Gastrocnemius medialis (tissue), 4 donors: ENCODE data around the gene DUOX1. TPM values are rescaled to one million over a fixed set of nuclear protein-coding genes. Genes with fewer than 3 reads are reported as not detected.

Experiments
- ATAC-seq, 2 donors: fragments of 150-250 bp; one replicate each; pipeline ENCODE4 v1.9.1; 2016
- DNase-seq, 2 donors: peaks; one replicate each; pipeline ENCODE4 v3.0.0-alpha.2; 2019
- H3K27ac ChIP-seq, 4 donors: fragments of 200-600 bp; sonication (generic); 1 replicate in 1 of 4; 2 replicates in 3 of 4; pipeline ENCODE4 v1.5.1; 2016 to 2018; ENCODE audit warnings: mild to moderate bottlenecking in 2 of 4, moderate library complexity in 1 of 4
- H3K27me3 ChIP-seq, 3 donors: fragments of 200-600 bp; sonication (generic) in 2 of 3; 1 replicate in 1 of 3; 2 replicates in 2 of 3; pipeline versions ENCODE4 v1.5.1 to v1.6.0; 2016 to 2019; ENCODE audit warnings: mild to moderate bottlenecking in 1 of 3, moderate library complexity in 1 of 3
- H3K36me3 ChIP-seq, 2 donors: fragments of 200-600 bp; sonication (generic) in 1 of 2; one replicate each; pipeline ENCODE4 v1.5.1; 2017 to 2018
- H3K4me1 ChIP-seq, 2 donors: fragments of 200-600 bp; sonication (generic) in 1 of 2; one replicate each; pipeline ENCODE4 v1.5.1; 2016 to 2017; ENCODE audit warnings: mild to moderate bottlenecking in 2 of 2
- H3K4me3 ChIP-seq, 4 donors: fragments of 200-600 bp; sonication (generic) in 3 of 4; 1 replicate in 1 of 4; 2 replicates in 3 of 4; pipeline ENCODE4 v1.5.1; 2016 to 2019; ENCODE audit warnings: mild to moderate bottlenecking in 2 of 4
- H3K9me3 ChIP-seq, 3 donors: fragments of 200-600 bp; sonication (generic) in 2 of 3; 1 replicate in 1 of 3; 2 replicates in 2 of 3; pipeline ENCODE4 v1.5.1; 2016 to 2019
- POLR2A ChIP-seq, 2 donors: fragments of 450-650 bp; IDR thresholded peaks; one replicate each; pipeline ENCODE4 v1.6.1; 2017; ENCODE audit warnings: antibody characterized with exemption in 2 of 2, mild to moderate bottlenecking in 2 of 2, moderate library complexity in 2 of 2
- in situ Hi-C, 4 donors: fragments of 200-750 bp; cut with MboI; loops; one replicate each; pipeline versions ENCODE4 v1.15.0 to v1.8.0; 2017; ENCODE audit warnings: low sequenced_read_pairs in 4 of 4
- intact Hi-C: fragments of 100-400 bp; cut with DNase I; formaldehyde crosslinking; loops from one replicate; pipeline ENCODE4 v1.15.1; 2023; ENCODE audit warnings: low total_unique reads
- total RNA-seq, 4 donors: library from RNA; depleted of rRNA; stranded (reverse); fragments of >200 nt; gene quantifications; one replicate each; pipeline versions ENCODE4 v1.1.0 to v1.2.3, GENCODE V29; 2016
- TF ChIP-seq, protein P1 (sequence below), 5 experiments: fragments of 450-650 bp in 3 of 5; fragments of 200-600 bp in 2 of 5; sonication (generic) in 2 of 5; IDR thresholded peaks in 4 of 5; conservative IDR thresholded peaks in 1 of 5; 1 replicate in 4 of 5; 2 replicates in 1 of 5; pipeline ENCODE4 v1.5.1; 2016 to 2019; ENCODE audit warnings: antibody characterized with exemption in 5 of 5, mild to moderate bottlenecking in 3 of 5, moderate library complexity in 3 of 5

The DUOX1 gene
- total RNA-seq, 4 donors from 2014 or later = 0.07 to 0.56 (median 0.13) TPM; not detected in 1

- no peaks in the 10 kb centered on the region for H3K27me3 ChIP-seq
- no peaks in the 10 kb centered on the region for H3K9me3 ChIP-seq
- H3K4me1 ChIP-seq = peaks cover 0 to 4% of the 10 kb centered on the region in 2 donors
- peak; percentile 64 to 78 for DNase-seq
- ATAC-seq = peak; percentile 78 to 82
- no peaks in the 10 kb centered on the region for H3K36me3 ChIP-seq
- intact Hi-C loops (loop anchor here (1.0 to 2.0 kb wide), 2 partner anchors 20 to 32 kb away; partner anchors contain the start of gene SHF), in situ Hi-C loops (loop anchor here in 3 of 4 donors (10.0 to 25.0 kb wide), 2 partner anchors 238 to 245 kb away; a partner anchor contains a TSS)
- peak overlapping the region; percentile 84 to 92 (median 89) for H3K27ac ChIP-seq
- TF ChIP-seq, protein P1, sequence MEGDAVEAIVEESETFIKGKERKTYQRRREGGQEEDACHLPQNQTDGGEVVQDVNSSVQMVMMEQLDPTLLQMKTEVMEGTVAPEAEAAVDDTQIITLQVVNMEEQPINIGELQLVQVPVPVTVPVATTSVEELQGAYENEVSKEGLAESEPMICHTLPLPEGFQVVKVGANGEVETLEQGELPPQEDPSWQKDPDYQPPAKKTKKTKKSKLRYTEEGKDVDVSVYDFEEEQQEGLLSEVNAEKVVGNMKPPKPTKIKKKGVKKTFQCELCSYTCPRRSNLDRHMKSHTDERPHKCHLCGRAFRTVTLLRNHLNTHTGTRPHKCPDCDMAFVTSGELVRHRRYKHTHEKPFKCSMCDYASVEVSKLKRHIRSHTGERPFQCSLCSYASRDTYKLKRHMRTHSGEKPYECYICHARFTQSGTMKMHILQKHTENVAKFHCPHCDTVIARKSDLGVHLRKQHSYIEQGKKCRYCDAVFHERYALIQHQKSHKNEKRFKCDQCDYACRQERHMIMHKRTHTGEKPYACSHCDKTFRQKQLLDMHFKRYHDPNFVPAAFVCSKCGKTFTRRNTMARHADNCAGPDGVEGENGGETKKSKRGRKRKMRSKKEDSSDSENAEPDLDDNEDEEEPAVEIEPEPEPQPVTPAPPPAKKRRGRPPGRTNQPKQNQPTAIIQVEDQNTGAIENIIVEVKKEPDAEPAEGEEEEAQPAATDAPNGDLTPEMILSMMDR (IDR thresholded peaks at IDR 0.05 in 4 of 5, conservative IDR thresholded peaks at IDR 0.05 in 1 of 5) = peak; percentile 26 to 59 (median 51)
- TF ChIP-seq POLR2A (IDR thresholded peaks at IDR 0.05) = peak; percentile 14 to 20
- H3K4me3 ChIP-seq = peak overlapping the region; percentile 66 to 77 (median 75)
Observed at GRCh38 chr15:45166834-45167630, 37.2 kb downstream of the DUOX1 start.

DNA sequence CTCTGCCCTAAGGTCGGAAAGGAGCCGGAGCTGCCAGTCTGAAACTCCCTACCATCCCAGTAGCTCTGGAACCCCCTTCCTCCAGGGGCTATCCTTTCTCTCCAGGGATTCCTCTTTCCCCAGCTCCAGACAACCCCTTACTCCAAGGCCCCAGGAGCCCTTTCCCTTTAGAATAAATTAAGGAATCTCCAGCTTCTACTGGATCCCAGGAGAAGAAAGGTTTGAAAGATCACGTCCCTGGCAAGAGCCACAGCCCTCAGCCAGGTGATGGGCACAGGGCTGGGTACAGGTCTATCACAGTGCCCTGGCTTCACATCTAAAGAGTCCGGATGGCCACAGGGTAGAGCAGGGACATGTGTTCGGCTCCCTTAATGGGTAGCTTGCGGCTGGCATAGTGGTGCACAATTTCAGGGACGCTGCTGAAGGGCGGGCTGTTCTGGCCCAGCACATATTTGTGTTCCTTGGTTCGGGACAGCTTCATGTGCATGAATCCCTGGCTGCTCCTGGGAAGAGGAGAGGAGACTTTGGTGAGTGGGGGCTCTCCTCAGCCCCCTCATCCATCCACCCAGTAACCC lies 37.9 kb downstream of the DUOX1 start:
- TF ChIP-seq, protein P1 (IDR thresholded peaks at IDR 0.05 in 4 of 5, conservative IDR thresholded peaks at IDR 0.05 in 1 of 5) = no peak
- no peak for TF ChIP-seq POLR2A (IDR thresholded peaks at IDR 0.05)
- peaks cover 0 to 4% of the 10 kb centered on the region in 2 donors for H3K4me1 ChIP-seq
- ATAC-seq (peak in 1 of 2 donors; percentile 22), DNase-seq (no peak)
- peak overlapping the region; percentile 66 to 77 (median 75) for H3K4me3 ChIP-seq
- no peaks in the 10 kb centered on the region for H3K9me3 ChIP-seq
- in situ Hi-C loops = loop anchor here in 3 of 4 donors (10.0 to 25.0 kb wide), 2 partner anchors 237 to 245 kb away; a partner anchor contains a TSS
- no peaks in the 10 kb centered on the region for H3K27me3 ChIP-seq
- peak overlapping the region; percentile 84 to 92 (median 89) for H3K27ac ChIP-seq
- intact Hi-C loops = loop anchor here (1.0 to 2.0 kb wide), 2 partner anchors 19 to 32 kb away; partner anchors contain the start of gene SHF
- no peaks in the 10 kb centered on the region for H3K36me3 ChIP-seq

GRCh38 chr15:45168286-45168685 lies 38.5 kb downstream of the DUOX1 start:
- intact Hi-C loops (no loop called here), in situ Hi-C loops (loop anchor here in 3 of 4 donors (10.0 to 25.0 kb wide), 2 partner anchors 237 to 244 kb away; a partner anchor contains a TSS)
- Histone ChIP-seq H3K27ac (peak overlapping the region in 2 of 4 donors; percentile 91 to 92), H3K4me1 (peaks cover 0 to 4% of the 10 kb centered on the region in 2 donors), H3K4me3 (no peak overlapping the region), H3K36me3 (no peaks in the 10 kb centered on the region), H3K27me3 (no peaks in the 10 kb centered on the region), H3K9me3 (no peaks in the 10 kb centered on the region)
- DNase-seq (no peak), ATAC-seq (no peak)
- TF ChIP-seq, protein P1 (IDR thresholded peaks at IDR 0.05 in 4 of 5, conservative IDR thresholded peaks at IDR 0.05 in 1 of 5) = no peak
- TF ChIP-seq POLR2A (IDR thresholded peaks at IDR 0.05) = no peak

DNA sequence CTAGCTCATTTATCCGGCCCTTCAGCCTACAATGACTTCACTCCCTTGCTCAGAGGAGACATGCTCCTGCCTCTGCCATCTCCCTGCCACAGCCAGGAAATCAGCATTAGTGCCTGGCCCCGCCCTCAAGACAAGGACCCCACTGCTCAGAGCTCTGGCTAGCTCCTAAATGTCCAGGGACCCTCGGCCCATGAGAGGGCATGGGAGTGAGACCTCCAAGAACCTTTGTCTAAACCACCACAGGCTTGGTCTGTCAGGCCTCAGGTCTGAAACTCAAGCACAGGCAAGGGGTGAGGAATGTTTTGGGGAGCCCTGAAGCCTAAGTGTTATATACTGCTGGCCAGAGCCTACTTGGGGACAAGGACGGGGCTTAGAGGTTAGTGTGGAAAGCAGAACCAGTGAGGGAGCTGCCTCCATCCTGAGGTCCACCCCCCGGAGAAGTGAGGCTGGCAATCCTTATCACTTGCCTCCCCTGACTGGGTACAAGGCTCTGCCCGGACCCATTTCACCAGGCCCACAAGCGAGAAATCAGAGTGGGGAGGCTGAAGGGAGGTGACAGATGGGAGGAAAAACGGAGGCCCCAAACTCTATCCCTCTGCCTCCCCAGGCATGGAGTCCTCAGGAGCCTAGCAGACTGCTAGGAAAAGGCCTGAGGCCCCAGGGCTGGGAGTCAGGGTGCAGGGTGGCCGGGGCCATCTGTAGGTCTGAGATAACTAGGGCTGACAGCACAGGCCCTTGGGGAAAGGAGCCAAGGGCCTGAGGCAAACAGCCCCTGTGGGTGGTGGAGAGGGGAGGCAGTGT lies 39.2 kb downstream of the DUOX1 start:
- peak overlapping the region in 1 of 4 donors; percentile 91 for H3K27ac ChIP-seq
- ATAC-seq = no peak

More for the DNA sequence above, 39.2 kb downstream of the DUOX1 start:
- TF ChIP-seq, protein P1 (IDR thresholded peaks at IDR 0.05 in 4 of 5, conservative IDR thresholded peaks at IDR 0.05 in 1 of 5) = no peak
- no peak for TF ChIP-seq POLR2A (IDR thresholded peaks at IDR 0.05)
- Histone ChIP-seq H3K4me3 (no peak overlapping the region), H3K36me3 (no peaks in the 10 kb centered on the region), H3K4me1 (peaks cover 0 to 4% of the 10 kb centered on the region in 2 donors), H3K9me3 (no peaks in the 10 kb centered on the region), H3K27me3 (no peaks in the 10 kb centered on the region)
- DNase-seq = no peak
- intact Hi-C loops = no loop called here
- in situ Hi-C loops = loop anchor here in 3 of 4 donors (10.0 to 25.0 kb wide), 2 partner anchors 236 to 243 kb away; a partner anchor contains a TSS
